ENCODE results near the gene CHST1.

DNA sequence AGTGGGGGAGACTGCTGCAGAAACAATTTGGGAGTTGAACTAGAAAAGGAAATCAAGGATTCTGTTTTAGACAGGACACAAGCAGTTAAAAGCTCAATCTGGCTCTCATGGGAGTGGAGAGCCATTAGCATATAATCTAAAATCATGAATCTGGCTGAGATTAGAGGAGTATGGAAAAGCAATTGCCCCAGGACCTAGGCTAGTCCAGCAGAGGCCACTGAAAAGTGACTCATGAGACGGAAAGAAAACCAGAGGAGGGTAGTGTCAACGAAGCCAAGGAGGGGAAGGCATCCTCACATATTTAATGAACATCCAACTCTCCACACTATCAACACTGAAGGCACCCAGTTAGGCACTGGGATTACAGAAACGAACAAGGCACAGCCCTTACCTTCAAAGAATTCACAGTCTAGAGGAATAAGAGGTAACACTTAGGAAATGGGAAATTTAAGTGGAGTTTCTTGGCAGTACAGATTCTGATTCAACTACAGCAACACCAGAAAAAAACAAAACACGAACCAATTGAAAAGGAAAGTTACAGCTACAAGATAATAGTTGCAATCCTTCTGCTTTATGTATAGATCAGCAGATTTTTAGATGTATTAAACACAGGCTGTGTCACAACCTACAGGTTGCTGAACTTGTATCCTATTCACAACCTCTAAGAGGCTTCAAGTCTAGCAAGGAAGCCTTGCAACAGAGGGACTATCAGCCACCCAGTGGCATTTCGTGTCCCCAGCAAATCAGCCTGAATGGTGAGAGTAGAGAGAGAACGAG is 43.7 kb upstream of the CHST1 start:
- TF ChIP-seq, protein P1, sequence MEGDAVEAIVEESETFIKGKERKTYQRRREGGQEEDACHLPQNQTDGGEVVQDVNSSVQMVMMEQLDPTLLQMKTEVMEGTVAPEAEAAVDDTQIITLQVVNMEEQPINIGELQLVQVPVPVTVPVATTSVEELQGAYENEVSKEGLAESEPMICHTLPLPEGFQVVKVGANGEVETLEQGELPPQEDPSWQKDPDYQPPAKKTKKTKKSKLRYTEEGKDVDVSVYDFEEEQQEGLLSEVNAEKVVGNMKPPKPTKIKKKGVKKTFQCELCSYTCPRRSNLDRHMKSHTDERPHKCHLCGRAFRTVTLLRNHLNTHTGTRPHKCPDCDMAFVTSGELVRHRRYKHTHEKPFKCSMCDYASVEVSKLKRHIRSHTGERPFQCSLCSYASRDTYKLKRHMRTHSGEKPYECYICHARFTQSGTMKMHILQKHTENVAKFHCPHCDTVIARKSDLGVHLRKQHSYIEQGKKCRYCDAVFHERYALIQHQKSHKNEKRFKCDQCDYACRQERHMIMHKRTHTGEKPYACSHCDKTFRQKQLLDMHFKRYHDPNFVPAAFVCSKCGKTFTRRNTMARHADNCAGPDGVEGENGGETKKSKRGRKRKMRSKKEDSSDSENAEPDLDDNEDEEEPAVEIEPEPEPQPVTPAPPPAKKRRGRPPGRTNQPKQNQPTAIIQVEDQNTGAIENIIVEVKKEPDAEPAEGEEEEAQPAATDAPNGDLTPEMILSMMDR (IDR thresholded peaks at IDR 0.05), result no peak
- TF ChIP-seq POLR2A (IDR thresholded peaks at IDR 0.05), result no peak

Measured in testis (tissue), 2 donors.